Stomach smooth muscle (tissue), 2 donors: Measurements from ENCODE around the gene MYO3B.
"Not testable (repeated sequence)": the region's sequence is repeated elsewhere in the genome, so short reads cannot be mapped to it uniquely, and the experiment has no call there.

Source experiments
- H3K27ac ChIP-seq: one replicate; pipeline ENCODE4 v1.7.0; 2013; ENCODE audit warnings: mild to moderate bottlenecking, low read length, inconsistent platforms
- H3K27me3 ChIP-seq, 2 donors: one replicate each; pipeline ENCODE4 v1.7.0; 2013; ENCODE audit warnings: low read length in 2 of 2; ENCODE audit not compliant: insufficient read depth in 2 of 2, control insufficient read depth in 1 of 2
- H3K36me3 ChIP-seq, 2 donors: one replicate each; pipeline ENCODE4 v1.7.0; 2013; ENCODE audit warnings: low read length in 2 of 2; ENCODE audit not compliant: control insufficient read depth in 2 of 2, insufficient read depth in 2 of 2
- H3K4me1 ChIP-seq: one replicate; pipeline ENCODE4 v1.7.0; 2013; ENCODE audit warnings: low read length; ENCODE audit not compliant: control insufficient read depth, insufficient read depth
- H3K4me3 ChIP-seq, 2 donors: one replicate each; pipeline ENCODE4 v1.7.0; 2013; ENCODE audit warnings: low read length in 2 of 2
- H3K9ac ChIP-seq, 2 donors: one replicate each; pipeline ENCODE4 v1.7.0; 2013; ENCODE audit warnings: low read length in 2 of 2, mild to moderate bottlenecking in 1 of 2
- H3K9me3 ChIP-seq, 2 donors: one replicate each; pipeline ENCODE4 v1.7.0; 2013; ENCODE audit warnings: low read length in 2 of 2; ENCODE audit not compliant: control insufficient read depth in 2 of 2
- donor health status: healthy.
- donor health status: Pancreatic carcinoma.

Gene MYO3B

GRCh38 chr2:170467568-170468422, 289.8 kb downstream of the MYO3B start:
- H3K4me1 ChIP-seq: no peaks in the 10 kb centered on the region
- no peak overlapping the region for H3K9ac ChIP-seq
- H3K27ac ChIP-seq: no peak overlapping the region
- no peaks in the 10 kb centered on the region for H3K36me3 ChIP-seq
- no peak overlapping the region for H3K4me3 ChIP-seq
- H3K9me3 ChIP-seq: no peaks in the 10 kb centered on the region
- H3K27me3 ChIP-seq: no peaks in the 10 kb centered on the region

- no peak overlapping the region for H3K27ac ChIP-seq
- no peak overlapping the region for H3K9ac ChIP-seq
- H3K27me3 ChIP-seq: no peaks in the 10 kb centered on the region
- H3K4me3 ChIP-seq: no peak overlapping the region
- H3K4me1 ChIP-seq: no peaks in the 10 kb centered on the region
- no peaks in the 10 kb centered on the region for H3K9me3 ChIP-seq
- no peaks in the 10 kb centered on the region for H3K36me3 ChIP-seq
Observed at GRCh38 chr2:170468557-170468956, 290.6 kb downstream of the MYO3B start.

GRCh38 chr2:170472498-170472897, 294.6 kb downstream of the MYO3B start:
- not testable (repeated sequence) for H3K4me3 ChIP-seq, H3K27ac ChIP-seq, H3K9me3 ChIP-seq, H3K27me3 ChIP-seq, H3K36me3 ChIP-seq, H3K4me1 ChIP-seq, H3K9ac ChIP-seq

GRCh38 chr2:170475878-170476277, 297.9 kb downstream of the MYO3B start:
- H3K4me3 ChIP-seq: no peak overlapping the region
- H3K27me3 ChIP-seq: no peaks in the 10 kb centered on the region
- H3K4me1 ChIP-seq: no peaks in the 10 kb centered on the region
- H3K9ac ChIP-seq: no peak overlapping the region
- H3K36me3 ChIP-seq: no peaks in the 10 kb centered on the region
- no peak overlapping the region for H3K27ac ChIP-seq
- no peaks in the 10 kb centered on the region for H3K9me3 ChIP-seq

- H3K27me3 ChIP-seq: no peaks in the 10 kb centered on the region
- H3K9ac ChIP-seq: no peak overlapping the region
- no peaks in the 10 kb centered on the region for H3K9me3 ChIP-seq
- no peaks in the 10 kb centered on the region for H3K36me3 ChIP-seq
- no peak overlapping the region for H3K27ac ChIP-seq
- H3K4me1 ChIP-seq: no peaks in the 10 kb centered on the region
- no peak overlapping the region for H3K4me3 ChIP-seq
Observed at GRCh38 chr2:170477630-170478029, 299.7 kb downstream of the MYO3B start.

- Histone ChIP-seq H3K36me3 (no peaks in the 10 kb centered on the region), H3K9me3 (no peaks in the 10 kb centered on the region), H3K4me3 (no peak overlapping the region), H3K9ac (no peak overlapping the region), H3K4me1 (no peaks in the 10 kb centered on the region), H3K27me3 (no peaks in the 10 kb centered on the region), H3K27ac (no peak overlapping the region)
Observed at GRCh38 chr2:170481201-170481600, 303.3 kb downstream of the MYO3B start.

- Histone ChIP-seq H3K4me3 (no peak overlapping the region), H3K27me3 (no peaks in the 10 kb centered on the region), H3K27ac (no peak overlapping the region), H3K9ac (no peak overlapping the region), H3K4me1 (no peaks in the 10 kb centered on the region), H3K36me3 (no peaks in the 10 kb centered on the region), H3K9me3 (no peaks in the 10 kb centered on the region)
Observed at GRCh38 chr2:170484552-170484951, 306.6 kb downstream of the MYO3B start.

GRCh38 chr2:170485254-170486026, 307.5 kb downstream of the MYO3B start:
- Histone ChIP-seq H3K4me3 (no peak overlapping the region), H3K36me3 (no peaks in the 10 kb centered on the region), H3K9ac (no peak overlapping the region), H3K9me3 (no peaks in the 10 kb centered on the region), H3K27ac (no peak overlapping the region), H3K4me1 (no peaks in the 10 kb centered on the region), H3K27me3 (no peaks in the 10 kb centered on the region)

GRCh38 chr2:170486730-170487129, 308.8 kb downstream of the MYO3B start:
- H3K9me3 ChIP-seq: no peaks in the 10 kb centered on the region
- H3K36me3 ChIP-seq: no peaks in the 10 kb centered on the region
- H3K4me1 ChIP-seq: no peaks in the 10 kb centered on the region
- H3K27me3 ChIP-seq: no peaks in the 10 kb centered on the region
- H3K4me3 ChIP-seq: no peak overlapping the region
- no peak overlapping the region for H3K9ac ChIP-seq
- no peak overlapping the region for H3K27ac ChIP-seq

- no peaks in the 10 kb centered on the region for H3K27me3 ChIP-seq
- no peak overlapping the region for H3K9ac ChIP-seq
- no peaks in the 10 kb centered on the region for H3K4me1 ChIP-seq
- no peak overlapping the region for H3K27ac ChIP-seq
- H3K9me3 ChIP-seq: no peaks in the 10 kb centered on the region
- H3K4me3 ChIP-seq: no peak overlapping the region
- H3K36me3 ChIP-seq: no peaks in the 10 kb centered on the region
Observed at GRCh38 chr2:170488807-170489206, 310.9 kb downstream of the MYO3B start.

GRCh38 chr2:170492010-170492409, 314.1 kb downstream of the MYO3B start:
- Histone ChIP-seq H3K4me1 (no peaks in the 10 kb centered on the region), H3K9me3 (no peaks in the 10 kb centered on the region), H3K9ac (no peak overlapping the region), H3K36me3 (no peaks in the 10 kb centered on the region), H3K27me3 (peaks cover 0 to 2% of the 10 kb centered on the region in 2 donors), H3K4me3 (no peak overlapping the region), H3K27ac (no peak overlapping the region)
